Upper lobe of left lung (tissue), 6 donors: Measurements from ENCODE around the gene ULBP2. TPM values are rescaled to one million over a fixed set of nuclear protein-coding genes. Genes with fewer than 3 reads are reported as not detected.
"Not testable (repeated sequence)": the region's sequence is repeated elsewhere in the genome, so short reads cannot be mapped to it uniquely, and the experiment has no call there.

Source experiments
- ATAC-seq, 2 donors: fragments of 200-7000 bp; cut with Tn5 transposase; one replicate each; pipeline ENCODE4 v1.9.1; 2022; ENCODE audit warnings: mild to moderate bottlenecking in 2 of 2, moderate library complexity in 2 of 2; ENCODE audit not compliant: low FRiP score in 2 of 2
- DNase-seq, 2 donors: peaks; one replicate each; pipeline ENCODE4 v3.0.0-alpha.2; 2019 to 2020
- H3K27ac ChIP-seq, 4 donors: fragments of 200-600 bp; sonication (generic); one replicate each; pipeline ENCODE4 v1.5.1; 2016 to 2019
- H3K27me3 ChIP-seq, 4 donors: fragments of 200-600 bp; sonication (generic); one replicate each; pipeline ENCODE4 v1.5.1; 2017 to 2019
- H3K36me3 ChIP-seq, 4 donors: fragments of 200-600 bp; sonication (generic); one replicate each; pipeline ENCODE4 v1.5.1; 2016 to 2019
- H3K4me1 ChIP-seq, 4 donors: fragments of 200-600 bp; sonication (generic); one replicate each; pipeline ENCODE4 v1.5.1; 2018 to 2019
- H3K4me3 ChIP-seq, 4 donors: fragments of 200-600 bp; sonication (generic); one replicate each; pipeline ENCODE4 v1.5.1; 2017 to 2019; ENCODE audit warnings: mild to moderate bottlenecking in 2 of 4, moderate library complexity in 1 of 4
- H3K9me3 ChIP-seq, 4 donors: fragments of 200-600 bp; sonication (generic); one replicate each; pipeline ENCODE4 v1.5.1; 2018 to 2019
- CTCF ChIP-seq, 6 experiments: fragments of 450-650 bp in 4 of 6; fragments of 200-600 bp in 2 of 6; sonication (generic) in 2 of 6; IDR thresholded peaks; one replicate each; pipeline ENCODE4 v1.5.1; 2016 to 2019; ENCODE audit warnings: antibody characterized with exemption in 6 of 6
- EP300 ChIP-seq, 4 donors: sonication (generic); formaldehyde crosslinking; IDR thresholded peaks; one replicate each; pipeline ENCODE4 v1.5.1; 2017; ENCODE audit warnings: antibody characterized with exemption in 4 of 4, control low read depth in 2 of 4
- POLR2A ChIP-seq, 4 donors: fragments of 450-650 bp; IDR thresholded peaks; one replicate each; pipeline ENCODE4 v1.5.1; 2016 to 2017; ENCODE audit warnings: antibody characterized with exemption in 4 of 4, mild to moderate bottlenecking in 2 of 4
- POLR2AphosphoS5 ChIP-seq, 2 donors: sonication (generic); formaldehyde crosslinking; IDR thresholded peaks; one replicate each; pipeline ENCODE4 v1.5.1; 2017; ENCODE audit warnings: antibody characterized with exemption in 2 of 2
- WGBS, 2 donors: methylation state at CpG; one replicate each; pipeline ENCODE4 v1.1.5; 2017 to 2018; 5-methylcytosine and 5-hydroxymethylcytosine counted together
- total RNA-seq, 6 donors: library from RNA; depleted of rRNA in 4 of 6; stranded (reverse); fragments of >200 nt in 4 of 6; gene quantifications; one replicate each; pipeline versions ENCODE4 v1.1.0 to v1.2.1, GENCODE V29; 2016 to 2021
- donor health status: DM: no; HTN: no; CAD: no; lungs with moderate emphysema.
- donor health status: DM: no; HTN: yes; CAD: no; lungs with severe emphysema.

The ULBP2 gene
- total RNA-seq, 6 donors from 2014 or later, result 1.00 to 3.7 (median 1.5) TPM; not detected in 2

DNA sequence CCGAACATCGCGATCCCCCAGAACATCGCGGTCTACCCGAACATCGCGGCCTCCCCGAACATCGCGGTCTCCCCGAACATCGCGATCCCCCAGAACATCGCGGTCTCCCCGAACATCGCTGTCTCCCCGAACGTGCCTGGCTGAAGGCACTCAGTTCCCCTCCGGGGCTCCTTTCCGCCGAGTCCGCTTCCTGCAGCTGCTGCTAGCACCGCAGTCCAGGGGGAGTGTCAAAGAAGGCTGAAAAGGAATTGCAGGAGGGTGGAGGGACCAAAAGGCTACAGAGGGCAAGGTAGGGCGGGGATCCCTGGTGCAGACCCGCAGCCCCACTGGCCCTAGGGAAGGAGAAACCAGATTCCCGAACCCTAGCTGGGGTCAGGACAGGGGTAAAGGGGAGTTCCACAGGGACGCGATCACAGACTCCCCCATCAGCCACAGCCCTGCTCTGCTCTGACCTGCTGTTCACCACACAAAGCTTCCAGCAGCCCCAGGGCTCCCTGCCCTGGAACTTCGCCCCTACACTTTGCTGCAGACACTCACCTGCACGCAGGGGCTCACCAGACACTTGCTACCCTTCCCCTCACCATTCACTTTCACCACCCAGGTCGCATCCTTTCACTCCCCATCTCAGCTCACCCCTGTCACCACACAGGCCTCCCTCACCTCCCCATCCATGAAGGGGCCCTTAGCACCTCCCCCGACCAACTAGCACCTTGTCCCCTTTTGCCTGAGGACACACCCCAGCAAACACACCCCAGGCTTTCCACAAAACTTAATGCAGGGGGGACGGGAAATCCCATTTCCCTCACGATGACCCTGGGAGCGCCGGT is 23.6 kb downstream of the ULBP2 start:
- no peak for ATAC-seq
- no peak for TF ChIP-seq POLR2A (IDR thresholded peaks at IDR 0.05)
- TF ChIP-seq EP300 (IDR thresholded peaks at IDR 0.05), result no peak
- TF ChIP-seq POLR2AphosphoS5 (IDR thresholded peaks at IDR 0.05), result no peak
- TF ChIP-seq CTCF (IDR thresholded peaks at IDR 0.05), result no peak
- H3K27ac ChIP-seq, result no peak overlapping the region

GRCh38 chr6:149966319-149966718 is 24.5 kb downstream of the ULBP2 start:
- peaks cover 22 to 28% (median 25%) of the 10 kb centered on the region in 4 donors for H3K4me1 ChIP-seq
- H3K4me3 ChIP-seq, H3K36me3 ChIP-seq, DNase-seq, H3K27ac ChIP-seq, H3K9me3 ChIP-seq, ATAC-seq: not testable (repeated sequence)
- peaks cover 0 to 26% (median 13%) of the 10 kb centered on the region in 4 donors for H3K27me3 ChIP-seq
- 90% methylated on average over 1 of the region's 2 CpGs; no CpG with 5 or more reads in 1 of the 2 donors for WGBS, 2 donors

More for the DNA sequence above, 23.6 kb downstream of the ULBP2 start:
- 21 to 29% methylated on average over 18 to 34 of the region's 38 CpGs for WGBS, 2 donors
- Histone ChIP-seq H3K4me3 (peak overlapping the region in 3 of 4 donors; percentile 48 to 60 (median 59)), H3K4me1 (peaks cover 22 to 28% (median 25%) of the 10 kb centered on the region in 4 donors), H3K27me3 (peaks cover 0 to 26% (median 13%) of the 10 kb centered on the region in 4 donors), H3K36me3 (no peaks in the 10 kb centered on the region), H3K9me3 (no peaks in the 10 kb centered on the region)
- DNase-seq, result no peak

- H3K4me3 ChIP-seq, result no peak overlapping the region
- no peaks in the 10 kb centered on the region for H3K9me3 ChIP-seq
- TF ChIP-seq POLR2AphosphoS5 (IDR thresholded peaks at IDR 0.05) (no peak), POLR2A (IDR thresholded peaks at IDR 0.05) (no peak), EP300 (IDR thresholded peaks at IDR 0.05) (no peak), CTCF (IDR thresholded peaks at IDR 0.05) (no peak)
- H3K36me3 ChIP-seq, result no peaks in the 10 kb centered on the region
- no peak for DNase-seq
- H3K27ac ChIP-seq, result no peak overlapping the region
- 86 to 91% methylated on average over 4 of the region's 4 CpGs for WGBS, 2 donors
- H3K4me1 ChIP-seq, result peaks cover 22 to 28% (median 25%) of the 10 kb centered on the region in 4 donors
- no peak for ATAC-seq
- H3K27me3 ChIP-seq, result peaks cover 0 to 26% (median 13%) of the 10 kb centered on the region in 4 donors
Observed at GRCh38 chr6:149967591-149967990, 25.8 kb downstream of the ULBP2 start.

DNA sequence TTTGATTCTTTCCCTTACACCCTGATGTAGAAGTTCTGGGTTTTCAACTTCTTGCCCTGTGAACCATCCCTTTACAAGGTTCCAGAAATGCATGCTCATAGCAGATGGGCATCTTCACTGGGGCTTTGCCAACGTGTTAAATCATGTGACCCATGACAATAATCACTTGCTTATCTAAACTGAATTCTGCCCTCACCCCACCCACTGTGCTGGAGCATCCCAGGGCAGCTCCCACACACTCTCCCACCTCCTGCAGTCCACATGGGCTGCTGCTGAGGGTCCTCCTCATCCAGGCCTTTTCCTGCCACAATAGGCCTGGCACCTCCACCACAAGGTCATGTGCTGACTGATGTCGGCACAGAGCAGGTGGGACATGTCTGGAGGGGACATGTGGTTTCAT is 26.2 kb downstream of the ULBP2 start:
- 51 to 65% methylated on average over 2 of the region's 2 CpGs for WGBS, 2 donors
- H3K4me3 ChIP-seq, ATAC-seq, H3K27ac ChIP-seq, H3K9me3 ChIP-seq, H3K36me3 ChIP-seq: not testable (repeated sequence)
- peaks cover 21 to 26% (median 23%) of the 10 kb centered on the region in 4 donors for H3K4me1 ChIP-seq
- DNase-seq, result peak in 1 of 2 donors; percentile 7
- peaks cover 0 to 25% (median 13%) of the 10 kb centered on the region in 4 donors for H3K27me3 ChIP-seq

GRCh38 chr6:149968909-149969308 is 27.1 kb downstream of the ULBP2 start:
- not testable (repeated sequence) for H3K9me3 ChIP-seq, H3K36me3 ChIP-seq, H3K27ac ChIP-seq, H3K4me3 ChIP-seq, DNase-seq, ATAC-seq
- Histone ChIP-seq H3K4me1 (peaks cover 15 to 17% (median 17%) of the 10 kb centered on the region in 4 donors), H3K27me3 (peaks cover 0 to 20% (median 13%) of the 10 kb centered on the region in 4 donors)
- WGBS, 2 donors, result 66 to 81% methylated on average over 2 of the region's 2 CpGs

GRCh38 chr6:149969635-149970034 is 27.8 kb downstream of the ULBP2 start:
- Histone ChIP-seq H3K27me3 (peaks cover 0 to 13% (median 6%) of the 10 kb centered on the region in 4 donors), H3K4me1 (peaks cover 9 to 10% (median 9%) of the 10 kb centered on the region in 4 donors), H3K27ac (no peak overlapping the region), H3K4me3 (no peak overlapping the region), H3K9me3 (no peaks in the 10 kb centered on the region), H3K36me3 (no peaks in the 10 kb centered on the region)
- no peak for ATAC-seq
- no peak for TF ChIP-seq POLR2AphosphoS5 (IDR thresholded peaks at IDR 0.05)
- no peak for TF ChIP-seq EP300 (IDR thresholded peaks at IDR 0.05)
- no peak for TF ChIP-seq CTCF (IDR thresholded peaks at IDR 0.05)
- no peak for TF ChIP-seq POLR2A (IDR thresholded peaks at IDR 0.05)
- DNase-seq, result no peak
- WGBS, 2 donors, result 83 to 92% methylated on average over 2 of the region's 2 CpGs

DNA sequence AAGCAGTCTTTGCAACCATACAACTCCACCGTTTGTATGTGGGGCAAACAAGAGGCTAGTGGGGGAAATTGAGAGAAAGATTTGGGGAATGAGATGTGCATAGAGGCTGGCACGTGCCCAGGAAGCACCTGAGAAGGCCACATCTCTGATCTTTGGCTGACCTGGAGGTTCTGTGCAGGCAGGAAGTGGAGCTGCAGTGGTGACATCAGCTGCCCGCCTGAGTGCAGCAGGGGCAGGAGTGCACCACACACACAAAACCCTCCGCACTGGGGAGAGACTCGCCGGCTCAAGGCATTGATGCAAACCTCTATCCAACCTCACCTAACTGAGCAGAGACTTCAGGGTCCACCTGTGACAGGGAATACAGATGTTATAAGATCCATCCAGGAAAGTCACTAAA is 32.6 kb downstream of the ULBP2 start:
- H3K4me3 ChIP-seq, H3K9me3 ChIP-seq, H3K4me1 ChIP-seq, H3K27ac ChIP-seq, H3K36me3 ChIP-seq, H3K27me3 ChIP-seq, DNase-seq, ATAC-seq: not testable (repeated sequence)
- 47 to 70% methylated on average over 2 to 6 of the region's 6 CpGs for WGBS, 2 donors
